GM23338 (cell line): ENCODE results near the gene CDK5RAP2.

Source experiments
- CREB1 ChIP-seq: fragments of 250-450 bp; sonication (Bioruptor Pico); IDR thresholded peaks from 2 replicates; pipeline ENCODE4 v1.5.0; 2020; ENCODE audit warnings: low read depth, mild to moderate bottlenecking, moderate library complexity
- CTCF ChIP-seq, 2 experiments: fragments of 200-600 bp in 1 of 2; sonication (generic) in 1 of 2; conservative IDR thresholded peaks; 2 replicates each; pipeline versions ENCODE4 v1.5.1 to v1.6.1; 2016 to 2017; ENCODE audit warnings: antibody characterized with exemption in 2 of 2, low read depth in 2 of 2, mild to moderate bottlenecking in 2 of 2, moderate library complexity in 1 of 2
- ETS1 ChIP-seq: IDR thresholded peaks from 2 replicates; pipeline ENCODE4 v1.6.1; 2016; ENCODE audit warnings: antibody characterized with exemption
- EZH2 ChIP-seq: fragments of 200-600 bp; sonication (generic); IDR thresholded peaks from one replicate; pipeline ENCODE4 v1.8.0; 2017; ENCODE audit warnings: antibody characterized with exemption, mild to moderate bottlenecking, low read depth; ENCODE audit not compliant: unreplicated experiment
- EZH2phosphoT487 ChIP-seq: fragments of 200-600 bp; sonication (generic); IDR thresholded peaks from one replicate; pipeline ENCODE4 v1.8.1; 2018; ENCODE audit warnings: antibody characterized with exemption; ENCODE audit not compliant: unreplicated experiment
- JUNB ChIP-seq: IDR thresholded peaks from one replicate; pipeline ENCODE4 v1.6.1; 2016; ENCODE audit warnings: antibody characterized with exemption; ENCODE audit not compliant: unreplicated experiment
- NANOG ChIP-seq: IDR thresholded peaks from 2 replicates; pipeline ENCODE4 v1.6.1; 2016; ENCODE audit warnings: antibody characterized with exemption, borderline replicate concordance
- POLR2AphosphoS5 ChIP-seq: IDR thresholded peaks from 2 replicates; pipeline ENCODE4 v1.6.1; 2016; ENCODE audit warnings: antibody characterized with exemption, low read depth
- REST ChIP-seq: IDR thresholded peaks from one replicate; pipeline ENCODE4 v1.6.1; 2018; ENCODE audit warnings: antibody characterized with exemption; ENCODE audit not compliant: unreplicated experiment
- STAT1 ChIP-seq: IDR thresholded peaks from one replicate; pipeline ENCODE4 v1.6.1; 2016; ENCODE audit warnings: antibody characterized with exemption; ENCODE audit not compliant: unreplicated experiment
- ZNF114 ChIP-seq: fragments of 250-450 bp; sonication (Bioruptor Pico); IDR thresholded peaks from 2 replicates; pipeline ENCODE4 v1.5.0; 2020; ENCODE audit warnings: mild to moderate bottlenecking, moderate library complexity
- TF ChIP-seq, protein P1 (sequence below): fragments of 250-450 bp; sonication (Bioruptor Pico); IDR thresholded peaks from 2 replicates; pipeline ENCODE4 v1.5.0; 2020; ENCODE audit warnings: mild to moderate bottlenecking, moderate library complexity

GRCh38 chr9:120627073-120627472 lies 47.1 kb upstream of the CDK5RAP2 start:
- no peak for TF ChIP-seq CTCF (conservative IDR thresholded peaks at IDR 0.05; ENCODE audit: low read depth in 2 of 2)
- no peak for TF ChIP-seq REST
- no peak for TF ChIP-seq EZH2
- no peak for TF ChIP-seq EZH2phosphoT487
- TF ChIP-seq POLR2AphosphoS5: no peak
- TF ChIP-seq, protein P1, sequence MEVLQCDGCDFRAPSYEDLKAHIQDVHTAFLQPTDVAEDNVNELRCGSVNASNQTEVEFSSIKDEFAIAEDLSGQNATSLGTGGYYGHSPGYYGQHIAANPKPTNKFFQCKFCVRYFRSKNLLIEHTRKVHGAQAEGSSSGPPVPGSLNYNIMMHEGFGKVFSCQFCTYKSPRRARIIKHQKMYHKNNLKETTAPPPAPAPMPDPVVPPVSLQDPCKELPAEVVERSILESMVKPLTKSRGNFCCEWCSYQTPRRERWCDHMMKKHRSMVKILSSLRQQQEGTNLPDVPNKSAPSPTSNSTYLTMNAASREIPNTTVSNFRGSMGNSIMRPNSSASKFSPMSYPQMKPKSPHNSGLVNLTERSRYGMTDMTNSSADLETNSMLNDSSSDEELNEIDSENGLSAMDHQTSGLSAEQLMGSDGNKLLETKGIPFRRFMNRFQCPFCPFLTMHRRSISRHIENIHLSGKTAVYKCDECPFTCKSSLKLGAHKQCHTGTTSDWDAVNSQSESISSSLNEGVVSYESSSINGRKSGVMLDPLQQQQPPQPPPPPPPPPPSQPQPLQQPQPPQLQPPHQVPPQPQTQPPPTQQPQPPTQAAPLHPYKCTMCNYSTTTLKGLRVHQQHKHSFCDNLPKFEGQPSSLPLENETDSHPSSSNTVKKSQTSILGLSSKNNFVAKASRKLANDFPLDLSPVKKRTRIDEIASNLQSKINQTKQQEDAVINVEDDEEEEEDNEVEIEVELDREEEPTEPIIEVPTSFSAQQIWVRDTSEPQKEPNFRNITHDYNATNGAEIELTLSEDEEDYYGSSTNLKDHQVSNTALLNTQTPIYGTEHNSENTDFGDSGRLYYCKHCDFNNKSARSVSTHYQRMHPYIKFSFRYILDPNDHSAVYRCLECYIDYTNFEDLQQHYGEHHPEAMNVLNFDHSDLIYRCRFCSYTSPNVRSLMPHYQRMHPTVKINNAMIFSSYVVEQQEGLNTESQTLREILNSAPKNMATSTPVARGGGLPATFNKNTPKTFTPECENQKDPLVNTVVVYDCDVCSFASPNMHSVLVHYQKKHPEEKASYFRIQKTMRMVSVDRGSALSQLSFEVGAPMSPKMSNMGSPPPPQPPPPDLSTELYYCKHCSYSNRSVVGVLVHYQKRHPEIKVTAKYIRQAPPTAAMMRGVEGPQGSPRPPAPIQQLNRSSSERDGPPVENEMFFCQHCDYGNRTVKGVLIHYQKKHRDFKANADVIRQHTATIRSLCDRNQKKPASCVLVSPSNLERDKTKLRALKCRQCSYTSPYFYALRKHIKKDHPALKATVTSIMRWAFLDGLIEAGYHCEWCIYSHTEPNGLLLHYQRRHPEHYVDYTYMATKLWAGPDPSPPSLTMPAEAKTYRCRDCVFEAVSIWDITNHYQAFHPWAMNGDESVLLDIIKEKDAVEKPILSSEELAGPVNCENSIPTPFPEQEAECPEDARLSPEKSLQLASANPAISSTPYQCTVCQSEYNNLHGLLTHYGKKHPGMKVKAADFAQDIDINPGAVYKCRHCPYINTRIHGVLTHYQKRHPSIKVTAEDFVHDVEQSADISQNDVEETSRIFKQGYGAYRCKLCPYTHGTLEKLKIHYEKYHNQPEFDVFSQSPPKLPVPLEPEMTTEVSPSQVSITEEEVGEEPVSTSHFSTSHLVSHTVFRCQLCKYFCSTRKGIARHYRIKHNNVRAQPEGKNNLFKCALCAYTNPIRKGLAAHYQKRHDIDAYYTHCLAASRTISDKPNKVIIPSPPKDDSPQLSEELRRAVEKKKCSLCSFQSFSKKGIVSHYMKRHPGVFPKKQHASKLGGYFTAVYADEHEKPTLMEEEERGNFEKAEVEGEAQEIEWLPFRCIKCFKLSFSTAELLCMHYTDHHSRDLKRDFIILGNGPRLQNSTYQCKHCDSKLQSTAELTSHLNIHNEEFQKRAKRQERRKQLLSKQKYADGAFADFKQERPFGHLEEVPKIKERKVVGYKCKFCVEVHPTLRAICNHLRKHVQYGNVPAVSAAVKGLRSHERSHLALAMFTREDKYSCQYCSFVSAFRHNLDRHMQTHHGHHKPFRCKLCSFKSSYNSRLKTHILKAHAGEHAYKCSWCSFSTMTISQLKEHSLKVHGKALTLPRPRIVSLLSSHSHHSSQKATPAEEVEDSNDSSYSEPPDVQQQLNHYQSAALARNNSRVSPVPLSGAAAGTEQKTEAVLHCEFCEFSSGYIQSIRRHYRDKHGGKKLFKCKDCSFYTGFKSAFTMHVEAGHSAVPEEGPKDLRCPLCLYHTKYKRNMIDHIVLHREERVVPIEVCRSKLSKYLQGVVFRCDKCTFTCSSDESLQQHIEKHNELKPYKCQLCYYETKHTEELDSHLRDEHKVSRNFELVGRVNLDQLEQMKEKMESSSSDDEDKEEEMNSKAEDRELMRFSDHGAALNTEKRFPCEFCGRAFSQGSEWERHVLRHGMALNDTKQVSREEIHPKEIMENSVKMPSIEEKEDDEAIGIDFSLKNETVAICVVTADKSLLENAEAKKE (CRISPR knock-in tag): no peak
- no peak for TF ChIP-seq NANOG
- TF ChIP-seq CREB1 (CRISPR knock-in tag): no peak
- TF ChIP-seq JUNB: no peak
- TF ChIP-seq ZNF114 (CRISPR knock-in tag): no peak
- no peak for TF ChIP-seq ETS1
- TF ChIP-seq STAT1: no peak
